ENCODE data around the gene IGF1.

GRCh38 chr12:102527171-102527720 is 46.9 kb upstream of the IGF1 start:
- TF ChIP-seq CTCF (IDR thresholded peaks at IDR 0.05) = no peak
- no peak for TF ChIP-seq POLR2A (IDR thresholded peaks at IDR 0.05)
